Kidney epithelial cell (primary cell): ENCODE results near the gene TAAR5. TPM values are rescaled to one million over a fixed set of nuclear protein-coding genes. Genes with fewer than 3 reads are reported as not detected.
"Not testable (repeated sequence)": the region's sequence is repeated elsewhere in the genome, so short reads cannot be mapped to it uniquely, and the experiment has no call there.

ENCODE experiments used
- DNase-seq: peaks from one replicate; pipeline ENCODE4 v3.0.0-alpha.2; 2010; ENCODE audit warnings: low read depth
- H3K27me3 ChIP-seq: 2 replicates; pipeline ENCODE4 v1.6.0; 2011; ENCODE audit warnings: low read length; ENCODE audit not compliant: control insufficient read depth, insufficient read depth
- H3K36me3 ChIP-seq: 2 replicates; pipeline ENCODE4 v1.5.1; 2011; ENCODE audit warnings: low read length; ENCODE audit not compliant: control insufficient read depth, insufficient read depth
- H3K4me3 ChIP-seq: 2 replicates; pipeline ENCODE4 v1.5.1; 2011; ENCODE audit warnings: low read depth, mild to moderate bottlenecking, control low read depth, low read length
- total RNA-seq: library from RNA; depleted of rRNA; stranded (reverse); fragments of >200 nt; gene quantifications from 2 replicates; pipeline ENCODE4 v1.2.3, GENCODE V29; 2015
- TF ChIP-seq, protein P1 (sequence below): IDR thresholded peaks from 2 replicates; pipeline ENCODE4 v1.5.1; 2011; ENCODE audit warnings: mild to moderate bottlenecking, moderate library complexity, low read length, control low read depth, inconsistent platforms; ENCODE audit not compliant: insufficient read depth, poor library complexity, severe bottlenecking

Gene TAAR5
- total RNA-seq, 1 donor from 2014 or later: not detected

DNA sequence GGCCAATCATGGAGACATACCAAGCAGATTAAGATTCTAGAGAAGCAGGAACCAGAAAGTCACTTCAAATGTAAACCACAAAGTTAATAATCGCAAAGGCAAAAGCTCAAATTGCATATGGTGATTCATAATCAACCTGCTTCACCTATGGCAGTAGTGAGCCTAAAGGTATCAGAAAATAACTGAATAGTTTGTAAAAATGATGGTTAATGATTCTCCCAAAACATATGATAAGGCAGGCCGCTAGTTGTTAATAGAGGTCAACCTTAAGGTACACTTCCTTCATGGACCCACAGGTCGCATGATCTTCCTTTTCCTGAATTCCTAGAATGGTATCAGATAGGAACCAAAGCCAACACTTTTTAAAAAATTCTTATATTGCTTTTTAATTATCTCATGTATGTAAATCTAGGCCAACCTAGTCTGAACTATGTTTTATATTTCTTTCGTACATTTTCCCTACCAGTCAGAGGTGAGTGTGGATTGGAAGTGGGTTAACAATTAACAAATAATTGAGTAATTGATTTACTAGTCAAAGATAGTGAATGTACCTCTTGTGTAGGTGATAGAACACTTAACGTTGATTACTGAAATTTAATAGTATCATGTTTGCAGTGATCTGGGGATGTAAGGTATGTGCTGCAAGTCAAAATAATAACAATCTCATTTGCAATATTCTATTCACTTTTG lies 18.1 kb upstream of the TAAR5 start:
- no peak overlapping the region for H3K4me3 ChIP-seq
- TF ChIP-seq, protein P1, sequence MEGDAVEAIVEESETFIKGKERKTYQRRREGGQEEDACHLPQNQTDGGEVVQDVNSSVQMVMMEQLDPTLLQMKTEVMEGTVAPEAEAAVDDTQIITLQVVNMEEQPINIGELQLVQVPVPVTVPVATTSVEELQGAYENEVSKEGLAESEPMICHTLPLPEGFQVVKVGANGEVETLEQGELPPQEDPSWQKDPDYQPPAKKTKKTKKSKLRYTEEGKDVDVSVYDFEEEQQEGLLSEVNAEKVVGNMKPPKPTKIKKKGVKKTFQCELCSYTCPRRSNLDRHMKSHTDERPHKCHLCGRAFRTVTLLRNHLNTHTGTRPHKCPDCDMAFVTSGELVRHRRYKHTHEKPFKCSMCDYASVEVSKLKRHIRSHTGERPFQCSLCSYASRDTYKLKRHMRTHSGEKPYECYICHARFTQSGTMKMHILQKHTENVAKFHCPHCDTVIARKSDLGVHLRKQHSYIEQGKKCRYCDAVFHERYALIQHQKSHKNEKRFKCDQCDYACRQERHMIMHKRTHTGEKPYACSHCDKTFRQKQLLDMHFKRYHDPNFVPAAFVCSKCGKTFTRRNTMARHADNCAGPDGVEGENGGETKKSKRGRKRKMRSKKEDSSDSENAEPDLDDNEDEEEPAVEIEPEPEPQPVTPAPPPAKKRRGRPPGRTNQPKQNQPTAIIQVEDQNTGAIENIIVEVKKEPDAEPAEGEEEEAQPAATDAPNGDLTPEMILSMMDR: no peak
- no peaks in the 10 kb centered on the region for H3K27me3 ChIP-seq
- no peaks in the 10 kb centered on the region for H3K36me3 ChIP-seq
- peak; percentile 54 for DNase-seq

DNA sequence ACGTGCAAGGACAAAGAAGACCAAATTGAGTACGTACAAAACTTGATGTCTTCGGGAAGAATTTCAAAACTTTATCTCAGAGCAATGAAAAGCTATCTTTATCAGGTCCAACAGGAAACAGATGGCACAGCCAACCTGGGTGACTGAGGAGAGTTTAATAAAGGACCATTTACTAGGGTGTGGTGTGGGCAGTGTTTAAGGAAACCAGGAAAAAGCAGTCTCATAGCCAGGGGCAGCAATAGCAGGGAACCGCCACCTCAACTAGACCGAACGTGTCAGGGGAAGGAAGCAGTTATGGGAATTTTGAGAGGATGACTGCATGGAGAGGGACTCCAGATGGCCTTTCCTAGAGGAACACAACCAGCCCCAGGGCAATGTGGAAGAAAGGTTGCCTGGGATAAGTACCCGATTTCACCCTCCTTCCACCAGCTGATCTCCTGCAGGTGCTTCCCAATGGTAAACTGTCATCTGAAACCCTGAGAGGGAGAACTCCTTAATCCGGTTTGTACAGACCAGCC lies 15.2 kb upstream of the TAAR5 start:
- Histone ChIP-seq H3K36me3 (no peaks in the 10 kb centered on the region), H3K4me3 (no peak overlapping the region), H3K27me3 (no peaks in the 10 kb centered on the region)
- TF ChIP-seq, protein P1: no peak
- DNase-seq: no peak

DNA sequence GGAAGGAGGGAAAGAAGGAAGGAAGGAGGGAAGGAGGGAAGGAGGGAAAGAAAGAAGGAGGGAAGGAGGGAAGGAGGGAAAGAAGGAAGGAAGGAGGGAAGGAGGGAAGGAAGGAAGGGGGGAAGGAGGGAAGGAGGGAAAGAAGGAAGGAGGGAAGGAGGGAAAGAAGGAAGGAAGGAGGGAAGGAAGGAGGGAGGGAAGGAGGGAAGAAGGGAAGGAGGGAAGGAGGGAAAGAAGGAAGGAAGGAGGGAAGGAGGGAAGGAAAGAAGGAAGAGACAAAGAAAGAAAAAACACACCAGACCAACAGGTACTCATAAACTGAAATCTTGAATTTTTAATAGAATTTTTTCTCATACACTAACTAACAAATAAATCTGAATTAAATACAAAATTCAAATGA lies 11.4 kb upstream of the TAAR5 start:
- H3K36me3 ChIP-seq, H3K27me3 ChIP-seq, DNase-seq, H3K4me3 ChIP-seq: not testable (repeated sequence)

DNA sequence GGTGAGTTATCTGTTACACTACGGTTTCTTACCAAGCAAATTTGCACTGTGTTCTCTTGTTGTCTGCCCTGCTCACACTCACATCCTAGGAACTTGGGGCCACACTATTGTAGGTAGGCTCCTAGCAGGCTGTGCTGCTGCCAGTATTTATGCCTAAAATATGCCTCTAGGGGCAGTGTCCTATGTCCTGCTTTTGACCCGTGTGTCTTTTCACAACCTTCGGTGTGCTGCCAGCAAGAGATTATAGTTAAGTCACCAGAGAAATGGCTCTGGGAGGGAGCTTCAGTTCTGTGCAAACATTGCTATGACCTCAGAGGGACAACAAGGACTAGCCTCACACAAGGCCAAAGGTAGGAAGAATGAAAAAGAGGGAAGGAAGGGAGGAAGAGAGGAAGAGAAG lies 8.9 kb upstream of the TAAR5 start:
- H3K27me3 ChIP-seq: no peaks in the 10 kb centered on the region
- DNase-seq: no peak
- TF ChIP-seq, protein P1: peak; percentile 34

DNA sequence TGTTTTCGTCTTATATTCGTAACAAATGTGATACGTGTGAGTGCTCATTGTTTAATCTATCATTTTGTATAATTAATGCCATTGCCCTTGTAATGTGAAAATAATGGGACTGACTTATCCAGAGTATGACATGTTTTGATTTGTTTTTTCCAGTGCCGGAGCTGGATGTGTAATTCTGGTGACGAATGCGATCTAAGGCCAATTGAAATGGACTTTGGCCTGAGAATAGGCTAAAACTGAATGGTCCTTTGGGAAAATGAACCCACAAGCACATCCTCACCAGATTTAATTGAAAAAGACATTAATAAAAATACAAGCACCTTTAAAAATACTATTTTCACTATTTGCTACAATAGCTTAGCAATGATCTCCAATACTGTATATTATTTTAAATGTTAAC lies 6.7 kb upstream of the TAAR5 start:
- no peak for DNase-seq
- no peak overlapping the region for H3K4me3 ChIP-seq

More for the DNA sequence above, 8.9 kb upstream of the TAAR5 start:
- Histone ChIP-seq H3K4me3 (no peak overlapping the region), H3K36me3 (no peaks in the 10 kb centered on the region)

DNA sequence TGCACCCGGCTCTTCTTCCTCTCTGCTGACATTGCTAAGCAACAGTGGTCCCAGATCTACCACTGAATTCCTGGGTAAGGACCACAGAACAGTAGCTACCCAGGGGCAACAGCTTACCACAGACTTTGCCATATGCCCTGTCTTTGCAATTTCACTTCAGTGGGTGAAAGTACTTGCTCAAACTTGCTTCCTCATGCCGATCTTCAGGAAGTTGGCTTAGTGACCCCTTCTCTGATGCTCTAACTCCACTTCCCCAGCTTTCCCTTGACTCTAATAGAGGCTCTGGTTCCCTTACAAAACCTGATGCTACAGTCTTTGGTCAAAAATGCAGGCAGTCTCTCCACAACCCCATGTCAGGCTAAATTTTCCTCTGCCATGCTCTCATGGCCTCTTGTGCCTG lies 3.3 kb upstream of the TAAR5 start:
- DNase-seq: no peak
- H3K27me3 ChIP-seq: no peaks in the 10 kb centered on the region
- TF ChIP-seq, protein P1: no peak
- no peaks in the 10 kb centered on the region for H3K36me3 ChIP-seq
- H3K4me3 ChIP-seq: no peak overlapping the region

More for the DNA sequence above, 6.7 kb upstream of the TAAR5 start:
- H3K27me3 ChIP-seq: no peaks in the 10 kb centered on the region
- TF ChIP-seq, protein P1: no peak
- no peaks in the 10 kb centered on the region for H3K36me3 ChIP-seq
